Measurements from ENCODE around the gene TH. TPM values are rescaled to one million over a fixed set of nuclear protein-coding genes. Genes with fewer than 3 reads are reported as not detected.

Gene TH
- total RNA-seq, 1 donor from 2014 or later: 2.0 TPM

GRCh38 chr11:2139123-2139521 lies 32.5 kb downstream of the TH start, which contains the start of gene IGF2:
IGF2 (minus strand) TSS chr11:2139389; CDS start chr11:2135523, 3,866 bp downstream.
- peak; percentile 77 for DNase-seq (ENCODE audit: low spot score)

GRCh38 chr11:2138431-2139122 lies 33.0 kb downstream of the TH start:
- H3K4me1 ChIP-seq: no peaks in the 10 kb centered on the region
- no peaks in the 10 kb centered on the region for H3K36me3 ChIP-seq
- Mint-ChIP-seq H3K27me3 (ENCODE audit: insufficient read depth, low read depth) (peaks cover 47% of the 10 kb centered on the region), H3K9me3 (no peaks in the 10 kb centered on the region), H3K36me3 (no peaks in the 10 kb centered on the region), H3K27ac (no peak overlapping the region), H3K4me3 (peak overlapping the region; percentile 86), H3K4me1 (peaks cover 11% of the 10 kb centered on the region)
- peak overlapping the region; percentile 93 for H3K4me2 ChIP-seq
- H3F3A ChIP-seq (ENCODE audit: low read depth): peaks cover 7% of the 10 kb centered on the region
- H2AFZ ChIP-seq (replicated peaks): no peak overlapping the region
- peak overlapping the region; percentile 53 for H3K4me3 ChIP-seq
- peaks cover 100% of the 10 kb centered on the region for H3K27me3 ChIP-seq
- H4K20me1 ChIP-seq (ENCODE audit: low read depth): peaks cover 28% of the 10 kb centered on the region
- H3K9me3 ChIP-seq (ENCODE audit: low read depth): no peaks in the 10 kb centered on the region
- H3K79me2 ChIP-seq (ENCODE audit: low read depth): no peaks in the 10 kb centered on the region
- H3K9ac ChIP-seq: no peak overlapping the region
- TF ChIP-seq EZH2phosphoT487 (IDR thresholded peaks at IDR 0.05): peak; percentile 91
- peak; percentile 72 for TF ChIP-seq EZH2 (IDR thresholded peaks at IDR 0.05)
- TF ChIP-seq CTCF (IDR thresholded peaks at IDR 0.05): no peak
- H3K27ac ChIP-seq: no peak overlapping the region
- peak; percentile 79 for DNase-seq (ENCODE audit: low spot score)

More at GRCh38 chr11:2139123-2139521, 32.5 kb downstream of the TH start, which contains the start of gene IGF2:
- H3K27me3 Mint-ChIP-seq (ENCODE audit: insufficient read depth, low read depth): peaks cover 49% of the 10 kb centered on the region
- peak within 1 kb of the TSS; percentile 86 for H3K4me3 Mint-ChIP-seq
- Histone ChIP-seq H3K27me3 (peaks cover 100% of the 10 kb centered on the region), H3K4me3 (peak within 1 kb of the TSS; percentile 53), H3K4me2 (peak within 1 kb of the TSS; percentile 93), H3K79me2 (ENCODE audit: low read depth) (no peaks in the 10 kb centered on the region), H3K27ac (no peak within 1 kb of the TSS), H2AFZ (replicated peaks) (no peak within 1 kb of the TSS), H3K9me3 (ENCODE audit: low read depth) (no peaks in the 10 kb centered on the region), H3K9ac (no peak within 1 kb of the TSS), H3K36me3 (no peaks in the 10 kb centered on the region), H4K20me1 (ENCODE audit: low read depth) (peaks cover 31% of the 10 kb centered on the region), H3K4me1 (no peaks in the 10 kb centered on the region), H3F3A (ENCODE audit: low read depth) (peaks cover 7% of the 10 kb centered on the region)
- TF ChIP-seq EZH2phosphoT487 (IDR thresholded peaks at IDR 0.05) (no peak), CTCF (IDR thresholded peaks at IDR 0.05) (peak; percentile 18)
- H3K4me1 Mint-ChIP-seq: peaks cover 11% of the 10 kb centered on the region
- H3K27ac Mint-ChIP-seq: no peak within 1 kb of the TSS
- H3K36me3 Mint-ChIP-seq: no peaks in the 10 kb centered on the region
- H3K9me3 Mint-ChIP-seq: no peaks in the 10 kb centered on the region

GRCh38 chr11:2138068-2138430 lies 33.6 kb downstream of the TH start:
- peak overlapping the region; percentile 53 for H3K4me3 ChIP-seq
- no peak overlapping the region for H3K27ac ChIP-seq
- H3K4me2 ChIP-seq: peak overlapping the region; percentile 93
- H2AFZ ChIP-seq (replicated peaks): no peak overlapping the region
- H3K27me3 Mint-ChIP-seq (ENCODE audit: insufficient read depth, low read depth): peaks cover 47% of the 10 kb centered on the region
- peaks cover 26% of the 10 kb centered on the region for H4K20me1 ChIP-seq (ENCODE audit: low read depth)
- H3K36me3 Mint-ChIP-seq: no peaks in the 10 kb centered on the region
- H3K4me1 Mint-ChIP-seq: peaks cover 17% of the 10 kb centered on the region
- H3K27ac Mint-ChIP-seq: no peak overlapping the region
- no peak overlapping the region for H3K9ac ChIP-seq
- TF ChIP-seq EZH2 (IDR thresholded peaks at IDR 0.05): peak; percentile 84
- no peak for TF ChIP-seq CTCF (IDR thresholded peaks at IDR 0.05)
- no peak for TF ChIP-seq EZH2phosphoT487 (IDR thresholded peaks at IDR 0.05)
- H3K79me2 ChIP-seq (ENCODE audit: low read depth): no peaks in the 10 kb centered on the region
- peaks cover 100% of the 10 kb centered on the region for H3K27me3 ChIP-seq
- peak; percentile 72 for DNase-seq (ENCODE audit: low spot score)
- peaks cover 7% of the 10 kb centered on the region for H3F3A ChIP-seq (ENCODE audit: low read depth)
- no peaks in the 10 kb centered on the region for H3K9me3 Mint-ChIP-seq
- no peaks in the 10 kb centered on the region for H3K9me3 ChIP-seq (ENCODE audit: low read depth)
- H3K4me1 ChIP-seq: no peaks in the 10 kb centered on the region
- no peaks in the 10 kb centered on the region for H3K36me3 ChIP-seq
- H3K4me3 Mint-ChIP-seq: peak overlapping the region; percentile 86

Data from neural progenitor cell (in vitro differentiated cells).